GM21367 (cell line): ENCODE results near the gene PAK5.

ENCODE experiments used
- ATAC-seq: cut with Tn5 transposase; IDR thresholded peaks from one replicate; pipeline ENCODE4 v1.9.1; 2021; ENCODE audit not compliant: unreplicated experiment

PAK5 gene

DNA sequence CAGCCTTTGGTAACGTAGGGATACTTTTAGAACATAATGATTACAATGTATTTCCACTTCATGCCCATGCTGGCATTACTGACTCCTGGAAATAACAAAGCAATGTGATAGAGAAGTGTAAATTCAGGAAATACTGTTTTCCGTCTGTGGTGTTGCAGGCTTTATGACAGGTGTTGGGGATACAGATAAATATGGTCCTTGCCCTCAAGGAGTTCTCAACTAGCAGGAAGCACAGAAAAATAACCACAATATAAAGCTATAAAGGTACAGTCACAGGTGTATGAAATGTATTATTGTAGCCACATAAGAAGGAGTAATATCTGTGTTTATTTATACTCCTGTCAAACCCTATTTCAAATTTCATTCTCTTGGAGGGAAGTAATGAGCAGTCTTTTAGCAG lies 337.4 kb downstream of the PAK5 start:
- no peak for ATAC-seq

DNA sequence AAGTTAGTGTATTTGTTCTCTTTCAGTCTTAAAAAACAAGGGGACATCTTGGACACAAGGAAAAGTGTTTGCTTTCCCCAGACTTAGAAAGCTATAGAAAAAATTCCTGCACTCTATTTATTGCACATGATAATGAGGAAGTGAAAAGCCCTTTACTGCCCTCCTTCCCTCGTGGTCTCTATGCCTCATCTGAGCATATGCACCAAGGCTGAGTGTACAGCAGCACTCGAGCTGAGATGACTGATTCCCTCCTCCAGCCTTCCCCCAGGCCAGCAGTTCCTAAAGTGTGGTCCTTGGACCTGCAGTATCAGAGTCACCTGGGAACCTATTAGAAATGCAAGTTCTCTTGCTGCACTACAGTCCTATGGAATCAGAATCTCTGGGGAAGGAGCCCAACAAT lies 338.8 kb downstream of the PAK5 start:
- peak; percentile 76 for ATAC-seq

DNA sequence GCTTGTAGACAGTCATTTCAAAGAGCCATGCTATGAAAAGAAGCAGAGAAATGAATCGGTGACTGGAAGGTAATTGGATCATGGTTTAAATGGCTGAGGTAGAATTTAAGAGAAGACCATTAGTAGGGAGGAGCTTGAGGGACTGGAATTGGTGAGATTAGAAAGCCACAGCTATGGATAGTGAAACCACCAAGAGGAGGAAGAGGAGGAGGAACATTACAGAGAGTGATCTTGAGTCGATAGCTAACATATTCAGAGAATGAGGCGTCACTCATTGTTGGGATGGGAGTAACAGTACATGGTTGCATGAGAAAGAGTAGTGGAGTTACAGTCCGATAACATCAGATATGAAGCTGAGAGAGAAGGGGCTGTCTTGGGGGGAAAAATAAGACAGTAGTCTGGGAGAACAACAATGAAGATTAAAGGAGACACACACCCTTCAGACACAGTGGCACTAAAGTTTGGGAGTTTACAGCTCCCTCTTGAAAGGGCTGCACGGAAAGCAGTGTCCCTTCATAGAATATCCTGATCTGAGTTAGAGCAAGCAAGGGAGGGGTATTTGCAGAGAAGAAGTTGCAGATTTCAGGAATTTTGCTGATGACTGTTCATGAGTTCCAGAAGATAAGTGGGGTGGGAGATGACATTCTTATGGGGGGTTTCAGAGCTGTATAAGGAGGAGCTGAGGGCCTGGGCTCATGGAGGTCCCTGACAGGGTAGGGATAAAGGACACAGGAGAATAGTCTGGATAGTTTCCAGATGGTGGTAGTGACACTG lies 339.6 kb downstream of the PAK5 start:
- no peak for ATAC-seq

DNA sequence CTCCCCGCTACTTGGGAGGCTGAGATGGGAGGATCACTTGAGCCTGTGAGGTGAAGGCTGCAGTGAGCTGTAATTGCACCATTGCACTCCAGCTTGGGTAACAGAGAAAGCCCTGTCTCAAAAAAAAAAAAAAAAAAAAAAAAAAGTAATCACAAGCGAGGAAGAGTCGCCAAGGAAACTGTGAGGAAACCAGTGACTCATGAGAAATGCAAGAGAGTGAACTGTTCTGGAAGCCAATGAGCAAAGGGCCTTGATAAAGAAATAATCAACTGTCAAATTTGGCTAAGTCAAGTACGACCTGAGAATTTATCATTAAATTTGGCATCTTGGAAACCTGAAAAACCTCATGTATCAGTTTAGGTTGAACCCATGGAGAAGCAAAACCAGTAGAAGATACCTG lies 340.6 kb downstream of the PAK5 start:
- no peak for ATAC-seq

DNA sequence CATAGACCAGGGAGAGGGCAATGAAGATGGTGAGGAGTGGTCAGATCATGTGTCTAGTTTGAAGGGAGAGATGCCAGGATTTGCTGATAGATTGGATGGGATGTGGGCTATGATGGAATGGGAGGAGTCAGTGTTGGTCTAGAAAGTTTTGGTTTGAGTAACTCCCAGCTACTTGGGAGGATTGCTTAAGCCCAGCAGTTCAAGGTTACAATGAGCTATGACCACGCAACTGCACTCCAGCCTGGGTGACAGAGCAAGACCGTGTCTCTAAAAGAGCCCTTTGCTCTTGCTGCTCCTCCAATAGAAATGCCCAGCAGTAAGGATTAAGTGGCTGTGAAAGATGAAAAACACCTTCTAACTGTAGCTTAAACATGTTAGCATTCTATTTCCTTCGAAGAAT lies 342.7 kb downstream of the PAK5 start:
- no peak for ATAC-seq

DNA sequence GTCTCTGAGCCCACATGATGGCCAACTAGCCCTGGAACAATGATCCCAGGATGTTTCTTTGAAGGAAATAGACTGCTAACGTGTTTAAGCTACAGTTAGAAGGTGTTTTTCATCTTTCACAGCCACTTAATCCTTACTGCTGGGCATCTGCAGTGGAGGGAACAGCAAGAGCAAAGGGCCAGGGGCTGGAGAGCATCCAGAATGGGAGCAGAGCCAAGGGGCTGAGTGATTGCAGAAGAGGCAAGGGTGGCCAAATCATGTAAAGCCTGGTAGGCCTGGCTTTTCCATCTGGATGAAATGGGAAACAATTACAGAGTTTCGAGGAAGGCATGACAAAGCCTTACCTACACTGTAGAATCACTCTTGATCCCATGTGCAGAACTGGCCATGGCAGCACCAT lies 343.2 kb downstream of the PAK5 start:
- no peak for ATAC-seq

DNA sequence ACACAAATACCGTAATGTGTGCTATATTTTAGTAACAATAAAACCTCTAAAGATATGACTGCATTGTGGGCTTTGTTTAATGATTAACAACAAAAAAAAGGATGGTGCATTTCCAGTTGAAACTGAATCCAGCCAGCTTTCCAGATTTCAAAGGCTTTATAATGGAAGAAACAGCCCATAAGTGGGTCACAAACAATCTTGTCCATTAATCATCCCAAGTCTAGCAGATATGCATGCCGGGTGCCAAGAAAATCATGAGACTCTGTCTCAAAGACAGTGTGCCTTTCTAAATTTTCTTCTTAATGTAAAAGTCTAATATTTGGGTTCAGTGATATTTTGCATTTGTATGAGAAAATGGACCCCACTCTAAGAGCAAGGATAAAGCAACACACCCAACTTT lies 345.1 kb downstream of the PAK5 start:
- no peak for ATAC-seq

DNA sequence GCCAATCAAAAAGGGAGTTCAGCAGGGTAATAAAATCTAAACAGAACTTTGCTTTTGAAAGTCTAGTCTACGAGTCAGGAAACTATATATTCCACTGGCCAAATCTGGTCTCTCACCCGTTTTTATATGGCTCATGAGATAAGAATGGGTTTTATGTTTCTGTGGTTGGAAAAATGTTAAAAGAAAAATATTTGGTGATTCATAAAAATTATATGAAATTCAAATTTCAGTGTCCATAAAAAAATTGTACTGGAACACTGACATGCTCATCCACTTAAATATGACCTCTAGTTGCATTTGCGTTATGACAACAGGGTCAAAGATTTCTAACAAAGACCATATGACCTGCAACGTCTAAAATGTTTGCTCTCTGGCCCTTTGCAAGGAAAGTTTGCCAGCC lies 346.8 kb downstream of the PAK5 start:
- no peak for ATAC-seq

DNA sequence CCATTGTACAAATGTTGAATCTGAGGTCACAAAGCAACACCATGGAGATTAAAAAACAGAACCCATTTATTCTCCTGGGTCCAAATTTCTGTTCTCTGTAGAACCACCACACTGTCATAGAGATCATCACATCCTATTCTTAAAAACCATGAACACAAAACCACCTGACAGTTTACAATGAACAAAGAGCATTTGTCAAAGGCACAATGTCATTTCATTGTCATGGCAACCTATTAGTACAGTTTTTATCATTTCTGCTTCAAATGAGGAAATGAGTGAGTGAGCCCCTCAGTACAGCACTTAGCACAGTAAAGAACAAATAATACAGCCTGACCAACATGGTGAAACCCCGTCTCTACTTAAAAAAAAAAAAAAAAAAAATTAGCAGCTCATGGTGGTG lies 347.6 kb downstream of the PAK5 start:
- no peak for ATAC-seq

DNA sequence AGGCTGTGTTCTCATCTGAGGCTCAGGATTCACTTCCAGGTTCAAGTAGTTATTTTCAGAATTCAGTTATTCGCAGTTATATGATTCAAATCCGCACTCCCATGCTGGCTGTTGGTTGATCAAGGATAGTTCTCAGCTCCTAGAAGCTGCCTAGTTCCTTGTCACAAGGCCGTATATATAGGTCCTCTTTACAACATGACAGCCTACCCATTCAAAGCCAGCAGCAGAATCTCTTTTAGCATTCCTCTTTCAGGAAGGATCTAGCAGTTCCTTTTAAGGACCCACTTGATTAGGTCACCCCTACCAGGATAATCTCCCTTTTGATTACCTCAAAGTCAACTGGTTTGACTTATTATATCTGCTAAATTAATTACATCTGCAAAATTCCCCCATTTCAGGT lies 348.2 kb downstream of the PAK5 start:
- ATAC-seq: no peak

DNA sequence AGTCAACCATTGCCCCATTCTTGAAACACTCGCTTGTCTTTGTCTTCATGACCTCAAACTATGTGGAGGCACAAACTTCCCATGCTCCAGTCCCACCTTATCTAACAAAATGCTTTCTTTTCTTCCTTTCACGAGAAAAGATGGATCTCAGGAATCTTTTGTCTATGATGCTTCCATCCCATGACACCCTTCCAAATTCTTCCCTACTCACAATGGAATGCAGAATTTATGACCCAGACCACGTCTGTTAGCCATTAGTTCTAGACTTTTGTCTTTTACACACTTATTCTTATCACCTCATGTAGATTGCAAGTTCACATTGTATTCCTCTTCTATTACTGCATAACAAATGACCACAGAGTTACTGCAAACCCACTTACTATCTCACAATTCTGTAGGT lies 348.7 kb downstream of the PAK5 start:
- no peak for ATAC-seq

DNA sequence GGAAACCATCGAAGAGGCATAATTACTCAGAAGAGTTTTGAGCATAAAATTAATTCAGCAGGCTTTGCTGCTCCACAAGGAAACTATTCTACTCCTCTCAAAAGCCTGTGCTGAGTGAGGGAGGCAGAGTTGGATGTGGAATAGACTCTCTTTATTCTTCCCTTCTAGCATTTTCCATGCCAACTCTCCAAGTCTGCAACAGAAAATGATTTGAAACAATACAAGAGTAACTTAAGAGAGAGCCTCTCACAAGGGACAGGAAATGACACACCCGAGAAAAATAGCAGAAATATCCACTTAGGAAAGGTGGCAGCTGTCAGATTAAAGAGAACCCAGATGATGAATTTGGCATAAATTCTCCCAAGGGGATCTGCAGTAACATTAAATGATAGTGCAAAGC lies 350.8 kb downstream of the PAK5 start:
- ATAC-seq: no peak
